Measurements from ENCODE around the gene NACC2. TPM values are rescaled to one million over a fixed set of nuclear protein-coding genes. Genes with fewer than 3 reads are reported as not detected.

The NACC2 gene, protein sequence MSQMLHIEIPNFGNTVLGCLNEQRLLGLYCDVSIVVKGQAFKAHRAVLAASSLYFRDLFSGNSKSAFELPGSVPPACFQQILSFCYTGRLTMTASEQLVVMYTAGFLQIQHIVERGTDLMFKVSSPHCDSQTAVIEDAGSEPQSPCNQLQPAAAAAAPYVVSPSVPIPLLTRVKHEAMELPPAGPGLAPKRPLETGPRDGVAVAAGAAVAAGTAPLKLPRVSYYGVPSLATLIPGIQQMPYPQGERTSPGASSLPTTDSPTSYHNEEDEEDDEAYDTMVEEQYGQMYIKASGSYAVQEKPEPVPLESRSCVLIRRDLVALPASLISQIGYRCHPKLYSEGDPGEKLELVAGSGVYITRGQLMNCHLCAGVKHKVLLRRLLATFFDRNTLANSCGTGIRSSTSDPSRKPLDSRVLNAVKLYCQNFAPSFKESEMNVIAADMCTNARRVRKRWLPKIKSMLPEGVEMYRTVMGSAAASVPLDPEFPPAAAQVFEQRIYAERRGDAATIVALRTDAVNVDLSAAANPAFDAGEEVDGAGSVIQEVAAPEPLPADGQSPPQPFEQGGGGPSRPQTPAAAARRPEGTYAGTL
- total RNA-seq, result 38.3 and 42.6 TPM in 2 replicates

DNA sequence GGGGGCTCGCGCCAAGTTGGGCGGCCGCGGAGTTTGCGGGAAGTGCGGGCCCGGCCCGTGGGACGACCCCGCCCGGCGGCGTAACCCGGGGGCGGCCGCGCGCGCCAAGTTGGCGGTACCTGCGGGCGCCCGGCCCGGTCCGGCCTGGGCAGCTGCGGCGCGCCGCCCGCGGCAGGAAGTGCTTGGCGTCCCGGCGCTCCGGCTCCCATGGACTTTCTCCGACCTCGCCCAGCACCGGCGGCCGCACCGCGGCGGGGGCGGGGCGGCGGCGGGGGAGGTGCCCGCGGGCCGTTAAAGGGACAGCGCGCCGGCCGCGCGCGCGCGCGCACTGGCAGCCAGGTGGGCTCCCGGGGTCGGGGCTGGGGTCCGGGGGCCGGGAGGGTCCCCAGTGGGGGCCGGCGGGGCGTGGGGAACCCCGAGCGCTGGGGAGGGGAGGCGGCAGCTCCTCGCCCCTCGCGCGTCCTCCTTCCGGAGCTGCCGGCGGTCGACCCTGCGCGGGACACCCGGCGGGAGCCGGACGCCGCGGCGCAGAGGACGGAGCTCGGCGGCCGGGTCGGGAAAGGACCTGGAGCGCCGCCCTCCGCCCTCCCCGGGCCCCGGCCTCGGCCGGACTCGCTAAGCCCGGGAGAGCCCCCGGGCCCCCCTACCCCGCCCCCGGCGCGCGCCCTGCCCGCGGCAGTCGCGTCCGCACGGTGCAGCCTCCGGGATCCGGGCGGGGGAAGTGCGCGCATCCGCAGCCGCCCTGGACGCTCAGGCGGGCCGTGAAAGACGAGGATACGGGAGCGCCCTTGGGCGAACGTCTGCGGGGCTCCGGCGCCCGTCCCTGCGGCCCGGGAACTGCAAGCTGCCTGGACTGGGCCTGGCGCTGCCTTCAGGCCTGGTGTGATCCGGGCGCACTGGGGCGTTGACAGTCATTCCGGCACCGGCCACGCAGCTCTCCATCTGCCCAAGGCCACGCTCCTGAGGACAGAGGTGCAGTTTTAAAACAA, at the start of gene NACC2:
NACC2 (minus strand) TSS at position 220 of the 989 bp plus-strand sequence. CDS start 44,768 bp downstream, outside the sequence.

DNA sequence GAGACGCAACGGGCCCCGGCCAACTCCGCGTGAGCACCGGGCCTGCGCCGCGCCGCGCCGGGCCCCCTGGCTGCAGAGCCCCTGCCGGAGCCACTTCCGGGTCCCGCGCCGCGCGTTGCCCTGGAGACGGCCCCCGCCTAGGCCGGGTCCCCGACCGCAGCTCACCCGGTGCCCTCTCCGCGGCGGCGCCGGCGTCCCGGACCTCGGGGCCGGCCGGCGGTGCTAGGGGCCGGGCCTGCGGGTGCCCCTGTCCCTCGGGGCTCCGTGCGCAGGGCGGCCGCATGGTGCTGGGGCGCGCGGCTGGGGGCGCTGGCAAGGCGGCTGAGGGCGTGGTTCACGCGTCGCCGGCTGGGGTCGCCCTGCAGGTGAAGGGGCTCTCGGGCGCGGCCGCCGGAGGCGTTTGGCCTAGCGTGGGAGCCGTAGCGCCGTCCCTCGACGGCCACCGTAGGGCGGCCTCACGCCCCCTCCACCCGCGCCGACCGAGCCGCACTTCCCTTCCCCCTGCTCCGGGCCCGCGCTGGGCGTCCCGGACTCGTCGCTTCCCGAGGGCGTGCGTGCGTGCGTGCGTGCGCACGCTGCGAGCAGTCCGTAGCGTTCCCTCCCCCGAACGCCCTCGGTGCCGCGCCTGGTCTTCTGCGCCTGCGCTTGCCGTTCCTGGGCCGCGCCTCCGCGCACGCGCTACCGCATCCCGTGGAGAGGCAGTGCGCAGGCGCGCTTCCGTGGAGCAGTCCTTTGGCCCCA, 23.4 kb upstream of the NACC2 start, which contains the start of gene TMEM250:
TMEM250 (minus strand) TSS at position 556 of the 741 bp plus-strand sequence. CDS start 1,975 bp downstream, outside the sequence.

DNA sequence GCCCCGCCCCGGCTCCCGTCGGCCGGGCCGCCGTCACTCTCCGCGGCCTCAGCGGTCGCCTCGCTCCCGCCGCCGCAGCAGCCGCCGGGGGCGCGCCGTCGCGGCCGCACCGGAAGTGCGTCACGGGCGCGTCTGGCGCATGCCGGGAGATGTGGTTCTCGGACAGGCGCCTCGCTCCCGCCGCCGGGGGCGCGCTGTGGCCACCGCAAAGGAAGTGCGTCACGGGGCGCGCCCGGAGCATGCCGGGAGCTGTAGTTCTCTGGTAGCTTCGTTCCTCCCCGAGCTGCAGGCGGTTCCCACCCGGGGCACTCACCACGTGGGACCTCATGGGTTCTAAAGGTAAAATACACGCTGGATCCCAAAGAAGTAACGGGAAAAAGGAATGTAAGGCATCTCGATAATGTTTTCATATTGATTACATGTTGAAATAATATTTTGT, 133.8 kb downstream of the NACC2 start, which contains the start of gene UBAC1:
UBAC1 (minus strand) TSS at position 97 of the 439 bp plus-strand sequence. CDS start 211 bp downstream, outside the sequence.

Other genes starting within 250 kb of the NACC2 start
- 18.8 and 28.2 TPM in 2 replicates for gene CAMSAP1, start 187.7 kb downstream of the NACC2 start, total RNA-seq
- gene UBAC1, start 133.9 kb downstream of the NACC2 start, total RNA-seq, result 21.4 and 31.1 TPM in 2 replicates
- 70.5 and 96.1 TPM in 2 replicates for gene TMEM250, start 23.6 kb upstream of the NACC2 start, total RNA-seq
- not detected in 2 replicates for gene LHX3, start 109.8 kb upstream of the NACC2 start, total RNA-seq
- gene QSOX2, start 150.5 kb upstream of the NACC2 start, total RNA-seq, result 15.8 and 32.2 TPM in 2 replicates
- under 0.01 and 0.07 TPM in 2 replicates for gene CCDC187, start 208.8 kb upstream of the NACC2 start, total RNA-seq
- gene GPSM1, start 232.2 kb upstream of the NACC2 start, total RNA-seq, result 41.5 and 63.5 TPM in 2 replicates